Glomerular visceral epithelial cell (primary cell): Measurements from ENCODE around the gene ADAM22.
"Not testable (repeated sequence)": the region's sequence is repeated elsewhere in the genome, so short reads cannot be mapped to it uniquely, and the experiment has no call there.

Source experiments
- DNase-seq: peaks from one replicate; pipeline ENCODE4 v3.0.0-alpha.2; 2016; ENCODE audit errors: extremely low spot score

Gene ADAM22

GRCh38 chr7:87933953-87934698 is at the start of gene ADAM22:
Gene ADAM22, plus strand, starts transcription at chr7:87934251. Its CDS starts 215 bp downstream, at chr7:87934466.
- peak; percentile 88 for DNase-seq

DNA sequence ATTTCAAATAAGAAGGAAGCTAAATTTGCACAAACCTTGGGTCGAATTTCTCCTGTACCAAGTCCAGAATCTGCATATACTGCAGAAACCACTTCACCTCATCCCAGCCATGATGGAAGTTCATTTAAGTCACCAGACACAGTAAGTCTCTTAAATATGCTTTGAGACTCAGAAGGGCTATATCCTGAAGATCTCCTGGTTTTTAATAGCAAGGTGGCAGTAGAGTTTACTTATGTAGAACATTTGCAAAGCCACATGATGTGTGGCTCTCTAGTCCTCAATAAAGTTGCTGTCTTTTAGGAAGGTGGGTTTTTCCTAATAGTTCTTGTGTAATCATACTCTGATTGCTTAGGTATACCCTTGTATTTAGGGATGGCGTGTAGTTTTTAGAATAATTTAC is 49.0 kb upstream of the ADAM22 start:
- no peak for DNase-seq

DNA sequence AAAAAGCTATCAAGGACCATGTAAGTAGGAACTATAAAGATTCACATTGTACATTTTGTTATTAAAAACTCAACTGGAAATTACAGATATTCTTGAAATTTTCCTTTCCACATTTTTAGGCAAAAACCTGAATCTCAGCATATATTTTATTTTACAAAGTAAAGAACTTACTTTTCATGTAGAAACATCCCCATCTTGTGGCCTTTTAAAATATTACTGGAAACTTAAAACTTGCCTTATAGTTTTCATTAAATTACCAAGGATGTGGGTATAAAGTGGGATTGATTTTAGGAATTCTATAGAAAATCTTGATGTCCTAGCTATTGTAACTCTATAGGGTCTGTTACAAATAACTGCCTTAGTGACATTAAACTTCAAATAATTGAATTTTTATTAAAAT is 47.2 kb upstream of the ADAM22 start:
- DNase-seq: peak; percentile 29

GRCh38 chr7:87895363-87895762 is 38.7 kb upstream of the ADAM22 start:
- DNase-seq: no peak

DNA sequence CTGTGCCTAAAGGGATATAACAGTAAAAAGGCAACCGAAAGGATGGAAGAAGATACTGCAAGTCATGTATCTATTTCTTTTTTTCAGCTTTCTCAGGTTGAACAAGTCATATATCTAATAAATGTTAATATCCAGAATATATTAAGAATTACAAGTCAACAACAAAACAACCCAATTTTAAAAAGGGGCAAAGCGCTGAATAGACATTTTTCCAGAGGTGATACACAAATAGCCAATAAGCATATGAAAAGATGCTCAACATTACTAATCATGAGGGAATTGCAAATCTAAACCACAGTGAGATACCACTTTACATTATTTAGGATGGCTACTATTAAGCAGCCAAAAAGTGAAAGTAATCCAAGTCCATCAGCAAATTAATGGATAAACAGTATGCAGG is 34.8 kb upstream of the ADAM22 start:
- DNase-seq: no peak

DNA sequence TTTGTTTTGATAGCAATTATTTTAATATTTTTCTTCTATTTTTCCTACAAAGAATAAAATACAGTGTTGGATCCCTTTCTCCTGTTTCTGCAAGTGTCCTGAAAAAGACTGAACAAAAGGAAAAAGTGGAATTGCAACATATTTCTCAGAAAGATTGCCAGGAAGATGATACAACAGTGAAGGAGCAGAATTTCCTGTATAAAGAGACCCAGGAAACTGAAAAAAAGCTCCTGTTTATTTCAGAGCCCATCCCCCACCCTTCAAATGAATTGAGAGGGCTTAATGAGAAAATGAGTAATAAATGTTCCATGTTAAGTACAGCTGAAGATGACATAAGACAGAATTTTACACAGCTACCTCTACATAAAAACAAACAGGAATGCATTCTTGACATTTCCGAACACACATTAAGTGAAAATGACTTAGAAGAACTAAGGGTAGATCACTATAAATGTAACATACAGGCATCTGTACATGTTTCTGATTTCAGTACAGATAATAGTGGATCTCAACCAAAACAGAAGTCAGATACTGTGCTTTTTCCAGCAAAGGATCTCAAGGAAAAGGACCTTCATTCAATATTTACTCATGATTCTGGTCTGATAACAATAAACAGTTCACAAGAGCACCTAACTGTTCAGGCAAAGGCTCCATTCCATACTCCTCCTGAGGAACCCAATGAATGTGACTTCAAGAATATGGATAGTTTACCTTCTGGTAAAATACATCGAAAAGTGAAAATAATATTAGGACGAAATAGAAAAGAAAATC is 26.7 kb upstream of the ADAM22 start:
- not testable (repeated sequence) for DNase-seq

- not testable (repeated sequence) for DNase-seq
These were observed 25.2 kb upstream of the ADAM22 start for GRCh38 chr7:87908814-87909213.

GRCh38 chr7:87912121-87912520 is 21.9 kb upstream of the ADAM22 start:
- no peak for DNase-seq

GRCh38 chr7:87918740-87919139 is 15.3 kb upstream of the ADAM22 start:
- no peak for DNase-seq

GRCh38 chr7:87919875-87920274 is 14.2 kb upstream of the ADAM22 start:
- no peak for DNase-seq

DNA sequence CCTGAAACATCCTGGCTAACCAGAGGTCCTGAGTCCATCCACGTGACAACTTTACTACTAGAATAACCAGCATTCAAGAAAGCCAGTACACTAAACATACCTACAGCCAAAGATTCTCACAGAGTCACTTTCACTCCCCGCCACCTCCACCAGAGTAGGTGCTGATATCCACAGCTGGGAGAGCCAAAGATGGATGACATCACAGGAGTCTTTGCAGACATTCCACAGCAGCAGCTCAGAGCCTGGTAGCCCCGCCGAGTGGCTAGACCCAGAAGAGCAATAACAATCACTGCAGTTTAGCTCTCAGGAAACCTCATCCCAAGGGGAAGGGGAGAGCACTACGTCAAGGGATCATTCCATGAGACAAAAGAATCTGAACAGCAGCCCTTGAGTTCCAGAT is 13.5 kb upstream of the ADAM22 start:
- DNase-seq: no peak

- not testable (repeated sequence) for DNase-seq
These were observed 11.2 kb upstream of the ADAM22 start for GRCh38 chr7:87922759-87923395.

- DNase-seq: peak; percentile 41
These were observed 7.2 kb upstream of the ADAM22 start for GRCh38 chr7:87926581-87927461.

DNA sequence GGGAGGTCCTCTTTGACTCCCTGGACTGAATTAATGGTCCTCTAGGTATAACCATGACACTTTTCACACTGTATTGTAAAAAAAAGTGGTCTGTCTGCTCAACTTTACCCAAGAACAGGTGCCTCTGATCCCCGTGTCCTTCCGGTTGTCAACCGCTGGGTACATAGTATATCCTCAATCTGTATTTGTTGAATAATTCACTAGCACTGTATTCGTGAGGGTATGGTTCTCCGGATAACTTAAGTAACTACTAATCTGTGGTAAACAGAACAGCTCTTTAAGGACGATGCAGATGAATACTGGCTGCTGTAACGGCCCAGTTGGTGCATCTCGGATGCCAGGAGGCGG is 472 bp upstream of the ADAM22 start:
- DNase-seq: no peak

- DNase-seq: no peak
These were observed 790 bp downstream of the ADAM22 start for GRCh38 chr7:87934699-87935383.

DNA sequence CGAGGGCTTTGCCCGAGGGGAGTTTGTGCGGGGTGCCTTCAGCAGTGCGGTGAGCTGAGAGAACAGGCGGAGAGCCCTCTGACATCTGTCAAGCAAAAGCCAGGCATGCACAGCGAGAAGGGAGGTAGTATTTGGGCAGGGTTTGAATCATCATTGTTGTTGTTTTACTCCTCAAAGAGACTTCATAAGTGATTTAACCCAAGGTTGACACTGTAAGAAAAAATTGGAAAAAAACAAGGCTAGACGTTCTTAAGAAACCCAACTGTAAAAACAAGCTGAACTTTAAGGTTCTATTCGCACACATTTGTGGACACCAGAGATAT is 1.3 kb downstream of the ADAM22 start:
- no peak for DNase-seq

- no peak for DNase-seq
These were observed 7.1 kb downstream of the ADAM22 start for GRCh38 chr7:87941138-87941537.

DNA sequence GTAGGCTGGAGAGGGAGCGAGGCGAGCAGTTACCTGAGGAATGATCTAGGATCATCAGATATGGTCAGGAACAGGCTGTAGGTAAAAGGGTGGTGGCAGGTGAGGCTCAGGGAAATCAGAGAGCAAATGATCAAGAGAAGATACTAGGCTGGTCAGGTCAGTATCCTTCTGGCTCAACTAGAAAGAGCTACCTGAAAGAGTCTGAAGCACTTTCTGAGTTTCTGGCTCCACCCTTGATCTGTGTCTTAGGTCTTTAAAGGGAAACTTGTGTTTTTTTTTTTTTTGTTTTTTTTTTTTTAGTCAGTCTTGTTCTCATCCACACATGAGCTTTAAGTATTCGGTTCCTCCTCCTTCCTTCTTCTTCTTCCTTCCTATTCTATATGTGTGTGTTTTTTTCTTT is 10.5 kb downstream of the ADAM22 start:
- no peak for DNase-seq

DNA sequence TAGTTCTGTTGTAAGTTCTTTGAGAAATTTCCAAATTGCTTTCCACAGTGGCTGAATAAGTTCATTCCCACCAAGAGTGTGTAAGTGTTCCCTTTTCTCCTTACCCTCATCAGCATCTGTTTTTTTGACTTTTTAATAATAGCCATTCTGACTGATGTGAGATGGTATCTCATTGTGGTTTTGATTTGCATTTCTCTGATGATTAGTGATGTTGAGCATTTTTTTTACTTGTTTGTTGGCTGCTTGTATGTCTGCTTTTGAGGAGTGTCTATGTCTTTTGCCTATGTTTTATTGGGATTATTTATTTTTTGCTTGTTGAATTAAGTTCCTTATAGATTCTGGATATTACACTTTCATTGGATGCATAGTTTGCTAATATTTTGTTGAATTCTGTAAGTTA is 11.9 kb downstream of the ADAM22 start:
- DNase-seq: not testable (repeated sequence)

- DNase-seq: no peak
These were observed 14.3 kb downstream of the ADAM22 start for GRCh38 chr7:87948371-87948770.

- DNase-seq: no peak
These were observed 25.3 kb downstream of the ADAM22 start for GRCh38 chr7:87959336-87959735.
